ENCODE measurements around the gene TEC. TPM values are rescaled to one million over a fixed set of nuclear protein-coding genes. Genes with fewer than 3 reads are reported as not detected.

TEC gene
- total RNA-seq, 3 donors from 2014 or later = 0.82 to 1.4 (median 0.83) TPM

Other genes starting within 250 kb of the TEC start
- 1 to 10 TPM; 2.4 to 5.9 (median 4.8) TPM for gene TXK, start 135.6 kb downstream of the TEC start, total RNA-seq
- 10 to 100 TPM; 66.3 to 75.4 (median 72.0) TPM for gene SLAIN2, start 71.7 kb upstream of the TEC start, total RNA-seq
- not detected for gene SLC10A4, start 213.5 kb upstream of the TEC start, total RNA-seq
- not detected for gene ZAR1, start 220.4 kb upstream of the TEC start, total RNA-seq

All from activated T-cell treated with anti-CD3 and anti-CD28 coated beads, Interleukin-2, amount 50 U/mL, for 4 hours (primary cell).